GM21529 (cell line): Measurements from ENCODE around the gene GATAD2A.
A peak's percentile ranks its signal among the peaks of the same experiment; 100 is the strongest.

Experiments
- ATAC-seq: cut with Tn5 transposase; IDR thresholded peaks from one replicate; pipeline ENCODE4 v1.9.1; 2021; ENCODE audit not compliant: unreplicated experiment

GATAD2A gene

GRCh38 chr19:19421299-19421696 is 15.8 kb downstream of the GATAD2A start:
- no peak for ATAC-seq

GRCh38 chr19:19422156-19422555 is 16.7 kb downstream of the GATAD2A start:
- no peak for ATAC-seq

GRCh38 chr19:19423322-19423721 is 17.8 kb downstream of the GATAD2A start:
- no peak for ATAC-seq

- ATAC-seq = no peak
Observed at GRCh38 chr19:19425170-19425875, 19.8 kb downstream of the GATAD2A start.

GRCh38 chr19:19426216-19426615 is 20.7 kb downstream of the GATAD2A start:
- no peak for ATAC-seq

GRCh38 chr19:19426799-19427198 is 21.3 kb downstream of the GATAD2A start:
- no peak for ATAC-seq

- ATAC-seq = no peak
Observed at GRCh38 chr19:19427302-19427701, 21.8 kb downstream of the GATAD2A start.

GRCh38 chr19:19427944-19428343 is 22.5 kb downstream of the GATAD2A start:
- no peak for ATAC-seq

GRCh38 chr19:19428746-19429145 is 23.3 kb downstream of the GATAD2A start:
- ATAC-seq = no peak

- no peak for ATAC-seq
Observed at GRCh38 chr19:19429361-19429760, 23.9 kb downstream of the GATAD2A start.

GRCh38 chr19:19432732-19433131 is 27.3 kb downstream of the GATAD2A start:
- no peak for ATAC-seq

GRCh38 chr19:19433666-19434213 is 28.3 kb downstream of the GATAD2A start:
- no peak for ATAC-seq

- no peak for ATAC-seq
Observed at GRCh38 chr19:19434483-19435045, 29.1 kb downstream of the GATAD2A start.

GRCh38 chr19:19436137-19436691 is 30.7 kb downstream of the GATAD2A start:
- ATAC-seq = no peak

GRCh38 chr19:19438366-19439175 is 33.1 kb downstream of the GATAD2A start:
- ATAC-seq = no peak

GRCh38 chr19:19439176-19439482 is 33.7 kb downstream of the GATAD2A start:
- no peak for ATAC-seq

GRCh38 chr19:19443283-19443682 is 37.8 kb downstream of the GATAD2A start:
- ATAC-seq = no peak

- no peak for ATAC-seq
Observed at GRCh38 chr19:19443902-19444680, 38.6 kb downstream of the GATAD2A start.

- ATAC-seq = no peak
Observed at GRCh38 chr19:19444681-19445155, 39.2 kb downstream of the GATAD2A start.

- ATAC-seq = no peak
Observed at GRCh38 chr19:19445288-19445687, 39.8 kb downstream of the GATAD2A start.

- ATAC-seq = peak; percentile 48
Observed at GRCh38 chr19:19445911-19446361, 40.5 kb downstream of the GATAD2A start.
